HG03196 (cell line): ENCODE data around the gene BICRAL.
A peak's percentile ranks its signal among the peaks of the same experiment; 100 is the strongest.
"Not testable (repeated sequence)": the region's sequence is repeated elsewhere in the genome, so short reads cannot be mapped to it uniquely, and the experiment has no call there.

Source experiments
- ATAC-seq: cut with Tn5 transposase; IDR thresholded peaks from one replicate; pipeline ENCODE4 v1.9.1; 2021; ENCODE audit not compliant: unreplicated experiment

BICRAL gene

GRCh38 chr6:42890311-42891198, 108.7 kb downstream of the BICRAL start:
- peak; percentile 87 for ATAC-seq

GRCh38 chr6:42891199-42891722, 109.4 kb downstream of the BICRAL start:
- no peak for ATAC-seq

DNA sequence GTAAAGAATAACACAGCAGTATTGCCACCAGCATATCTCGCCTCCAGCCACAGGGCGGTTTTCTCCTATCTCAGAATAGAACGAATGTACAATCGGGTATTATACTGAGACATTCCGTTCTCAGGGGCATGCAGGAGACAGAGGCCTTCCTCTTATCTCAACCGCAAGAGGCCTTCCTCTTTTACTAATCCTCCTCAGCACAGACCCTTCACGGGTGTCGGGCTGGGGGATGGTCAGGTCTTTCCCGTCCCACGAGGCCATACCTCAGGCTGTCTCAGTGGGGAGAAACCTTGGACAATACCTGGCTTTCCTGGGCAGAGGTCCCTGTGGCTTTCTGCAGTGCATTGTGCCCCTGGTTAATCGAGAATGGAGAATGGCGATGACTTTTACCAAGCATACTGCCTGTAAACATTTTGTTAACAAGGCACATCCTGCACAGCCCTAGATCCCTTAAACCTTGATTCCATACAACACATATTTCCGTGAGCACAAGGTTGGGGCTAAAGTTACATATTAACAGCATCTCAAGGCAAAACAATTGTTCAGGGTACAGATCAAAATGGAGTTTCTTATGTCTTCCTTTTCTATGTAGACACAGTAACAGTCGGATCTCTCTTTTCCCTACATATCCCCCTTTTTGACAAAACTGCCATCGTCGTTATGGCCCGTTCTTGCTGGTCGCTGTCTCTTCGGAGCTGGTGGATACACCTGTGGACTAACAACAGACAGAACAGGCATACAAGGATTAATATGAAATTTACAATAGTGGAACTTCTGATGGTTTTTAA, 112.4 kb downstream of the BICRAL start:
- ATAC-seq: not testable (repeated sequence)

DNA sequence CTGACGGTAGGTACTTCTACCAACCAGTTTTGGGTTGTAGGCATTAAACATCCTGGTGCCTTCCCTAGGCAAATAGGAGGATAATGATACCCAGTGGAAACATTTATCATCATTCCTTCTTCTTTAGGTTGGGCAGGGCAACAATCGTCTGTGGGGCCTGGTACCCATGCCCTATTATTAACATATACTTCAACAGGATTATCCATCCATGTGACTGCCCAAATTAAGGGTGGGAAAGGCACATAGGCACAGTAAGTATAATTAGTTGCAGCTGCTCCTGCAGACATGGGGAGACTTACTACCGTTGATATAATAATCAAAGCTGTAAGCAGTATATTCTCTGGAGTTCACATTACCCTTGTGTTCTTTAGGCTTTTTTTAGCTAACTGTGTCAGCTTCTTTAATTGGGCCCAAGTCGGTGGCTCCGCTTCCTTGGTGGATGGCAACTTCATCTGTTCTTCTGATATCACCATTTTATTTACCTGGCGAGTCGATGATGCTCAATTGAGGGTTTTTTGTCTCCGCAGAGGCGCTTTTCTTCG, 114.4 kb downstream of the BICRAL start:
- no peak for ATAC-seq

DNA sequence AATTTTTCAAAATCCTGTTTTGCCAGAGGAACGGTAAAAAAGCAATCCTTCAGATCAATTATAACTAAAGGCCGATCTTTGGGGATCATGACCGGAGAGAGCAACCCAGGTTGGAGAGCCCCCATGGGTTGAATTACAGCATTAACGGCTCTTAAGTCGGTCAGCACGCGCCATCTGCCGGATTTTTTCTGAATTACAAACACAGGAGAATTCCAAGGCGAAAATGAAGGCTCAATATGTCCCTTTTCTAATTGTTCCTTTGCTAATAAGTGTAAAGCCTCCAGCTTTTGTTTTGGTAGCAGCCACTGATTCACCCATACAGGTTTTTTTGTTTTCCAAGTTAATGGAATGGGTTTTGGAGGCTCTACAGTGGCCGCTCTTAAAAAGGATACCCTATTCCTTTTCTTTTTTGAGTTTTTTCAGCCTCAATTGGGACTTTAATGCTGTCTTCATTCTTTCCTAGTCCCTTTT, 117.1 kb downstream of the BICRAL start:
- ATAC-seq: no peak

GRCh38 chr6:42899871-42900270, 118.0 kb downstream of the BICRAL start:
- no peak for ATAC-seq

- peak; percentile 55 for ATAC-seq
Measured at GRCh38 chr6:42901538-42901957, 119.7 kb downstream of the BICRAL start.

- ATAC-seq: not testable (repeated sequence)
Measured at GRCh38 chr6:42902429-42903263, 120.8 kb downstream of the BICRAL start.

- no peak for ATAC-seq
Measured at GRCh38 chr6:42904467-42904866, 122.6 kb downstream of the BICRAL start.

- no peak for ATAC-seq
Measured at GRCh38 chr6:42907336-42907735, 125.5 kb downstream of the BICRAL start.

DNA sequence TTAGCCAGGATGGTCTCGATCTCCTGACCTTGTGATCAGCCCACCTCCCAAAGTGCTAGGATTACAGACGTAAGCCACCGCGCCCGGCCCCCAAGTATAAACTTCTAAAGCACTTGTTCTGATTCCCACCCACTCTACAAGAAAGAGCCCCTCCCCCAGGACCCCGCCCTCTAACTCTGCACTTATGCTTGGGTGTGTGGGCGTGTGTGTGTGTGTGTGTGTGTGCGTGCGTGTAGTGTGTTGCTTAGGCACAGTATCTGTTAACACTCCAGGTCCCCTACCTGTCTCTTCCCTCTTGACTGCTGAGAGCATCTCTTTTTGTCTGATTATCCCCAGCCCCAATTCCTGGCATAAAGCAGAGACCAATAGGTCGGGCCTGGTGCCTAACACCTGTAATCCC, 128.0 kb downstream of the BICRAL start:
- no peak for ATAC-seq

DNA sequence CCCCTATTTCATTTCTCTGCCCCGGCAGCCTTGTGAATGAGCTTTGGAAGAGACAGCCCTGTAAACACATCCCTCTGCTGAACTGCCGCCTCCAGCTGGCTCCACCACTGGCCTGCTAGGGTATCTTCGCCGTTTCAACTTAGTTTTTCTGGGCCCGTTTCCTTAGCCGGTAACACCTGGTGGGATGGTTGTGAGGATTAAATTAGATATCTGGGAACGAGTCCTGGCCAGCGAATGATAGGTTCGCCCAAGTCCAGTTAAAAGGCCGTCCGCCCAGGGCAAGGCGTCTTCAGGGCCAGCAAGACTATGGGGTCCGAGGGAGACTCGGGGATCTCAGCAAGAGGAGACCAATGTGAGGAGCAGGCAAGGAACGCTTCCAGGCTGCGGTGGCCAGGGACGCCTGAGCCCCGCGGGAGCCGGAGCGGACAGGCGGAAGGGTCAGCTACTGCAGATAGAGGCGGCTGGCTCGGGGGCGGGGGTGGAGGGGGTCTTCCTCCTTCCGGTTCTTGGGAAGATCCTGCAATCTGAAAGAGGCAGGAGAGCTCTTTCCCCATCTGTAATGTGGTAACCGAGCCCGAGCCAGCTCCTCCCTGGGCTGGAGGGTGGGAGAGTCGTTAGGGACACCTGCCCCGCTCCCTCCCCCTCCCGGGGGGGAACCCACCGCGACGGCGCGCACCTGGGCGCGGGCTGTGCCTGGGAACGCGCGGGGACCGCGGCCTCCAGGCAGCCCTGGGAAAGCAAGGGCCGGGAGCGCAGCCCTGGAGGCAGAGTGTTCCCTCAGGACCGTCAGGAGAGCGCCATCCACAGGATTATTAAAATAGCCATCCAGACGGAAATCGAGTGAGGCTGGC, 129.5 kb downstream of the BICRAL start:
- no peak for ATAC-seq

GRCh38 chr6:42914546-42914945, 132.7 kb downstream of the BICRAL start:
- no peak for ATAC-seq

- no peak for ATAC-seq
Measured at GRCh38 chr6:42915732-42916131, 133.9 kb downstream of the BICRAL start, which contains the start of gene PTCRA. TSS of gene PTCRA (plus strand) at chr6:42916053. CDS start at chr6:42916070, 17 bp downstream.

- no peak for ATAC-seq
Measured at GRCh38 chr6:42916288-42916687, 134.4 kb downstream of the BICRAL start.
